K562 (cell line): ENCODE measurements around the gene EPB41L2. TPM values are rescaled to one million over a fixed set of nuclear protein-coding genes. Genes with fewer than 3 reads are reported as not detected.
"Not testable (repeated sequence)": the region's sequence is repeated elsewhere in the genome, so short reads cannot be mapped to it uniquely, and the experiment has no call there.

Source experiments
- ATAC-seq: fragments of 200-7000 bp; cut with Tn5 transposase; 3 replicates; pipeline ENCODE4 v1.9.1; 2020; ENCODE audit warnings: moderate library complexity
- BruUV-seq: library from RNA; stranded (reverse); fragments of 400-500 nt; replicated peaks from 2 replicates; lab custom pipeline; 2021; lab: Mats Ljungman, UMichigan
- CTCF ChIA-PET: fragments of 300-600 bp; formaldehyde crosslinking; extraction: SDS; loops from one replicate; lab custom pipeline; 2021; ENCODE audit warnings: low intra/inter-chr PET ratio; lab: Yijun Ruan, JAX
- POLR2A ChIA-PET: fragments of 300-600, 350-650 bp; sonication (Branson Sonifier 250); formaldehyde crosslinking; extraction: SDS; loops from one replicate; lab custom pipeline; 2021; ENCODE audit warnings: antibody characterized with exemption, inconsistent platforms; lab: Yijun Ruan, JAX
- DNase-seq, 4 experiments: peaks; one replicate each; pipeline versions ENCODE4 v3.0.0 to v3.0.0-alpha.2; 2011 to 2018; ENCODE audit warnings: low spot score in 3 of 4, mixed read lengths in 3 of 4; ENCODE audit errors: extremely low read depth in 1 of 4
- FAIRE-seq: peaks from 2 replicates; lab custom pipeline; 2011; peaks lifted over from hg19 to GRCh38; lab: Jason Lieb, UNC
- H2AFZ ChIP-seq: 2 replicates; pipeline ENCODE4 v1.6.0; 2011; ENCODE audit warnings: low read depth, low read length, control low read depth, inconsistent platforms
- H3K27ac ChIP-seq: fragments of 200-600 bp; 3 replicates; pipeline ENCODE4 v1.8.0; 2011; ENCODE audit warnings: low read depth, mild to moderate bottlenecking, control low read depth, inconsistent platforms, low read length, moderate library complexity, mixed read lengths; ENCODE audit errors: extremely low read depth
- H3K27me3 ChIP-seq, 2 experiments: fragments of 300-600 bp in 1 of 2; 2 replicates in 1 of 2; 3 replicates in 1 of 2; pipeline versions ENCODE4 v1.6.0 to v1.8.0; 2011; ENCODE audit warnings: inconsistent platforms in 2 of 2, low read length in 2 of 2, mild to moderate bottlenecking in 1 of 2, mixed read lengths in 1 of 2, moderate library complexity in 1 of 2; ENCODE audit not compliant: control insufficient read depth in 2 of 2, insufficient read depth in 2 of 2
- H3K36me3 ChIP-seq: fragments of 300-600 bp; 3 replicates; pipeline ENCODE4 v1.8.0; 2011; ENCODE audit warnings: mild to moderate bottlenecking, low read length, inconsistent platforms; ENCODE audit not compliant: control insufficient read depth, insufficient read depth
- H3K4me1 ChIP-seq, 2 experiments: fragments of 200-600 bp in 1 of 2; replicated peaks in 1 of 2; 2 replicates in 1 of 2; 3 replicates in 1 of 2; pipeline versions ENCODE4 v1.5.1 to v1.8.0; 2011; ENCODE audit warnings: inconsistent platforms in 2 of 2, low read length in 2 of 2, mild to moderate bottlenecking in 1 of 2, mixed read lengths in 1 of 2, moderate library complexity in 1 of 2; ENCODE audit not compliant: control insufficient read depth in 2 of 2, insufficient read depth in 2 of 2
- H3K4me2 ChIP-seq: 2 replicates; pipeline ENCODE4 v1.6.1; 2011; ENCODE audit warnings: low read length, control low read depth, inconsistent platforms, mixed read lengths; ENCODE audit not compliant: insufficient read depth
- H3K4me3 ChIP-seq: fragments of 200-600 bp; sonication (generic), shearing (Covaris generic); 2 replicates; pipeline ENCODE4 v1.5.1; 2016; ENCODE audit warnings: control low read depth, inconsistent platforms
- H3K79me2 ChIP-seq: fragments of 200-600 bp; 3 replicates; pipeline ENCODE4 v1.8.0; 2011; ENCODE audit warnings: low read length, inconsistent platforms; ENCODE audit not compliant: control insufficient read depth, insufficient read depth
- H3K9ac ChIP-seq, 2 experiments: 2 replicates each; pipeline versions ENCODE4 v1.6.0 to v1.6.1; 2011; ENCODE audit warnings: low read depth in 2 of 2, low read length in 2 of 2, control low read depth in 1 of 2, inconsistent platforms in 1 of 2, mild to moderate bottlenecking in 1 of 2, mixed read lengths in 1 of 2; ENCODE audit not compliant: insufficient read depth in 1 of 2
- H3K9me1 ChIP-seq: one replicate; pipeline ENCODE4 v1.6.0; 2011; ENCODE audit warnings: inconsistent platforms, mild to moderate bottlenecking, low read length, moderate library complexity; ENCODE audit not compliant: control insufficient read depth, insufficient read depth
- H3K9me3 ChIP-seq: replicated peaks from 2 replicates; pipeline ENCODE4 v1.5.1; 2011; ENCODE audit warnings: low read depth, low read length, inconsistent platforms; ENCODE audit not compliant: control insufficient read depth, insufficient read depth
- H4K20me1 ChIP-seq: replicated peaks from 2 replicates; pipeline ENCODE4 v1.6.1; 2011; ENCODE audit warnings: low read length, inconsistent platforms, mixed read lengths; ENCODE audit not compliant: control insufficient read depth, insufficient read depth
- TCF15 ChIP-seq: fragments of 250-450 bp; sonication (Bioruptor Pico); IDR thresholded peaks from 2 replicates; pipeline ENCODE4 v1.8.0; 2022; ENCODE audit warnings: moderate library complexity, mild to moderate bottlenecking, inconsistent platforms
- ZNF431 ChIP-seq: sonication (generic); formaldehyde crosslinking; IDR thresholded peaks from 2 replicates; pipeline ENCODE4 v1.8.0; 2022; ENCODE audit warnings: mild to moderate bottlenecking, missing genetic modification reagents
- ZNF609 ChIP-seq: sonication (generic); formaldehyde crosslinking; IDR thresholded peaks from 2 replicates; pipeline ENCODE4 v1.8.1; 2023; ENCODE audit warnings: missing genetic modification reagents, mild to moderate bottlenecking, borderline replicate concordance
- WGBS: fragments of 100-300 bp; shearing (Covaris generic); methylation state at CpG from one replicate; pipeline ENCODE4 v1.1.6; 2016; ENCODE audit warnings: low coverage, mixed read lengths; ENCODE audit not compliant: insufficient coverage; ENCODE audit errors: missing lambda C conversion rate; 5-methylcytosine and 5-hydroxymethylcytosine counted together
- in situ Hi-C: fragments of 300-500 bp; cut with MboI; formaldehyde crosslinking; loops from 4 replicates; pipeline ENCODE4 v1.15.0; 2018; ENCODE audit warnings: inconsistent platforms, mixed read lengths
- intact Hi-C: fragments of 100-400 bp; cut with micrococcal nuclease; formaldehyde crosslinking; loops from 2 replicates; pipeline ENCODE4 v1.14.2; 2022
- polyA plus RNA-seq, 8 experiments: library from polyadenylated mRNA; depleted of rRNA in 4 of 8; stranded (reverse) in 5 of 8; unstranded in 3 of 8; fragments of >200 nt; fragmentation: Nextera tagmentation in 2 of 8; fragmentation: Illumina TruSeq in 1 of 8; extraction: Ambion mirVana in 2 of 8; extraction: Trizol in 1 of 8; gene quantifications; 2 replicates each; pipeline versions ENCODE4 v1.2.1 to v1.2.3, GENCODE V29; 2011 to 2014; ENCODE audit warnings: inconsistent platforms in 1 of 8, missing spikeins in 1 of 8
- total RNA-seq, 7 experiments: library from RNA; depleted of rRNA in 6 of 7; stranded (reverse); fragments of >200 nt in 6 of 7; fragmentation: Illumina TruSeq in 2 of 7; extraction: Trizol in 2 of 7; gene quantifications; 2 replicates each; pipeline versions ENCODE4 v1.2.1 to v1.2.3, GENCODE V29; 2011 to 2021; ENCODE audit warnings: low replicate concordance in 1 of 7

Gene EPB41L2
- total and polyA plus RNA-seq, 9 of the 15 experiments (the other 6 are each of a cell fraction or from before 2014, with no cell fraction given) = 5.1 to 53.6 (median 25.0) TPM

DNA sequence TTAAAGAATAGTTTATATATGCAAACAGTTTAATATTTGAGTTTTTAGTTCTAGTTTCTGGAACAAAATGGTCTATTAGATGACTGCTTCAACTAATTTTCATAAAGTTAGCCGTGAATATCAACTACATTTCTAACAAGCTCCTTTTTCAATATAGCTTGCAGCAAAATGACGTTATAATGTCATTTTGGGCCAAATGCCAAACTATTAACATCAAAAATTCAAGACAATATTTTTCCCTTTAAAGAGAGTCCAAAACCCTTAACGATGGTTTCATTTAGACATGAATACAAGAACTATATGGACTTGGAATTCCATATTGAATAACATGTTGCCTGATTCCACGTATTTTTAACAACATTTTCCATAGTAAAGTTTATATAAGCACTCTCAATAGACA is 144.9 kb downstream of the EPB41L2 start (continued):
- TF ChIP-seq TCF15 (CRISPR knock-in tag) = no peak
- no peak for TF ChIP-seq ZNF609

DNA sequence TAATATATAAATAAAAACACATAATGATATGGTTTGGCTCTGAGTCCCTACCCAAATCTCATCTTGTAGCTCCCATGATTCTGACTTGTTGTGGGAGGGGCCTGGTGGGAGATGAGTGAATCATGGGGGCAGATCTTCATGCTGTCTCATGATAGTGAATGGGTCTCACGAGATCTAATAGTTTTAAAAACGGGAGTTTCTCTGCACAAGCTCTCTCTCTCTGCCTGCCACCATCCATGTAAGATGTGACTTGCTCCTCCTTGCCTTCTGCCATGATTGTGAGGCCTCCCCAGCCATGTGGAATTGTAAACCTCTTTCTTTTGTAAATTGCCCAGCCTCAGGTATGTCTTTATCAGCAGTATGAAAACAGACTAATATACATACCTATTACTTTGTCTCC is 147.4 kb downstream of the EPB41L2 start:
- H3K27me3 ChIP-seq, H3K9me1 ChIP-seq, H3K36me3 ChIP-seq, H3K9me3 ChIP-seq, ATAC-seq, DNase-seq, H2AFZ ChIP-seq, H3K4me1 ChIP-seq, BruUV-seq, H3K4me2 ChIP-seq, H3K27ac ChIP-seq, intact Hi-C loops, FAIRE-seq, POLR2A ChIA-PET, in situ Hi-C loops, CTCF ChIA-PET, H3K9ac ChIP-seq, H4K20me1 ChIP-seq, H3K79me2 ChIP-seq, H3K4me3 ChIP-seq: not testable (repeated sequence)
- TF ChIP-seq ZNF431 (CRISPR knock-in tag) = peak; percentile 83
- 29% methylated on average over 2 of the region's 2 CpGs for WGBS
